GM12874 (cell line): ENCODE results near the gene FBXO21.

Experiments
- CTCF ChIP-seq: IDR thresholded peaks from 2 replicates; pipeline ENCODE4 v1.5.1; 2011; ENCODE audit warnings: low read depth, mild to moderate bottlenecking, control low read depth, low read length, moderate library complexity; ENCODE audit not compliant: insufficient read depth

The FBXO21 gene

DNA sequence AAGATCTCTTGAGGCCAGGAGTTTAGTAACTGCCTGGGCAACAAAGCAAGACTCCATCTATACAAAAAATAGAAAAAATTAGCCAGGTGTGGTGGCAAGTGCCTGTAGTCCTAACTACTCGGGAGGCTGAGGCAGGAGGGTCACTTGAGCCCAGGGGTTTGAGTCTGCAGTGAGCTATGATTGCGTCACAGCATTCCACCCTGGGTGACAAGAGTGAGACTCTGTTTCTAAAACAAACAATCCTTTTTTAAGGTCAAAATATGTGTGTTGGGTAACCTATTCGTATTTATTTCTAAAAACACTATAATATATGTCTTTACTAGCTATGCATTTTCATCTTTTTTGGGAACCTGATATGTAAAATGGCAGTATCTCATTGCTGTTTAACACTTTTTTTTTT is 7.4 kb downstream of the FBXO21 start:
- no peak for TF ChIP-seq CTCF

DNA sequence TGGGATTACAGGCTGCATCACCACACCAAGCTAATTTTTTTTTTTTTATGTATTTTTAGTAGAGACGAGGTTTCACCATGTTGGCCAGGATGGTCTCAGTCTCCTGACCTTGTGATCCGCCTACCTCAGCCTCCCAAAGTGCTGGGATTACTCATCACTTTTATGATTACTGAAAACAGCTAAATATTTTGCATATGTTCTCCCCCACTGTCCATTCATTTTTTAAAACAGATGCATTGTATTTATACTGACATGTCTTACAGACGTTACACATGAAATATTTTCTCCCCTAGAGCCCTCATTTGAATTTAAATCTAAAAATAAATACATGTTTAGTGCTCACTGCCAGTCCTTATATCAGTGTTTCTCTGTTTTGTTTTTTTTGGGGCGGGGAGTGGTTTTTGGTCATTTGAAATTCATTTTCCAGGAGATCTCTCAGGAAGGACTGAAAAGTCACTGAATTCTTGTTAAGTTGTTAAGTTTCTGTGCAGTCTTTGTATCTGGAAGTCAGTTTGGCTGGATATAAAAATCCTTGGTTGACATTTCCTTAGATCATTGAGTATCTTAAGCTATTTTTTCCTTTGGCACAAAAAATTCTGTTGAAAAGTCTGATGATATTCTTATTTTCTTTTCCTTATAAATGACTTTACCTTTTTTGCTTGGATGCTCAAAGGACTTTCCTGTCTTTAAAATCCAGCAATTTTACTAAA is 9.4 kb downstream of the FBXO21 start:
- TF ChIP-seq CTCF: no peak

DNA sequence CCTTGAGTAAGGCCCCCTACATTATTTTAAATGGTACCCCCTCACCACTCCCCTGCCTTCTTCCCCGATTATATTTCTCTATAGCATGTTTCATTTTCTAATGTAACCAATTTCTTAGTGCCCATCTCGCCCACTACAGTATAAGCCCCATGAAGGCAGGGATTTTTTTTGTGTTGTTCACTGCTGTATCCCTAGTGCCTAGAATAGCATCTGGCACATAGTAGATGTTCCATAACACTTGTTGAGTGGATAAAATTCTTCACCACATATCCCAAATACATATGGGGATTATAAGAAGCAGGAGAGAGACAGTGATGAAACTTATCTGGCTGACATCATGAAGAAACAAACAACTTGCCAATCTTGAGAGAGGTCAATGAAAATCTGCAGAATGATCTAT is 11.5 kb downstream of the FBXO21 start:
- no peak for TF ChIP-seq CTCF

GRCh38 chr12:117178301-117178700 is 12.0 kb downstream of the FBXO21 start:
- no peak for TF ChIP-seq CTCF

GRCh38 chr12:117172168-117172567 is 18.1 kb downstream of the FBXO21 start:
- no peak for TF ChIP-seq CTCF

- no peak for TF ChIP-seq CTCF
Measured at GRCh38 chr12:117171499-117172162, 18.6 kb downstream of the FBXO21 start.

GRCh38 chr12:117169548-117169947 is 20.7 kb downstream of the FBXO21 start:
- no peak for TF ChIP-seq CTCF
